CD4-positive, alpha-beta T cell treated with Interleukin-4 for 4 hours (primary cell): ENCODE results near the gene CHI3L1.

Experiments
- DNase-seq: peaks from one replicate; pipeline ENCODE4 v3.0.0-alpha.2; 2020

CHI3L1 gene

DNA sequence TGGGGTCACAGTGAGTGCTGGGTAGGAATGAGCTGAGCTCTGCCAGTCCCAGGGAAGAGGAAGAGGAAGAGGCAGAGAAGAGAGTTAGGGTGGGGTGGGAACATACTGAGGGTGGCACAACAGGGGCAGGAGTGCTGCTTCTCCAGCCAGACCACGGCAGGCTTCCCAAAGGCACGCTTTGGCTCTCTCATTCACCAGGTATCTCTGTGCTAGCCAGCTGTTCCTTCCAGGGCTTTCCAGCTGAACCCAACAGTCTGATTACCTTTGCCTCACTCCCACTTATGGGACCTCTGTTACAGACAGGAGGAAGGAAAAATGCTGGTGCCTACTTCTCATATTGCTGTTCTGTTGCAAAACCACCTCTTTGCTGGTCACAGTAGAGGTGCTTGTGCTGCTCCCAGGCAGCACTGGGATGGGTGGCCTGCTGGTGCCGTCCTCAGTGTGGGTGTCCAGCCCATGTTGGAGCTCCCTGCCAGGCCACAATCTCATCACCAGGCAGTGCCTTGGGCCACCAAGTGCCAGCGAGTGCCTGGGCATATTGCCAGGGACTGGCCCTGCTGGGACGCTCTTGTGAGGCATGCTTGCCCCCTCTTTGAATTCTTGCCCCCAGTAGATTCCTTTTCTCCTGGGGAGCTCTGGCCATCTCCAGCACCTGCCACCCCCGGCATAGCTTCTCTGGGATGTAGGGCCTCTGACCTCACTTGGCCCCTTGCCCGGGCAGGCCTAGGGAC is 56.8 kb downstream of the CHI3L1 start:
- DNase-seq: no peak
